HG02763 (cell line): Measurements from ENCODE around the gene ELL2.

ENCODE experiments used
- ATAC-seq: cut with Tn5 transposase; IDR thresholded peaks from one replicate; pipeline ENCODE4 v1.9.1; 2021; ENCODE audit warnings: mild to moderate bottlenecking, moderate library complexity; ENCODE audit not compliant: unreplicated experiment

ELL2 gene

DNA sequence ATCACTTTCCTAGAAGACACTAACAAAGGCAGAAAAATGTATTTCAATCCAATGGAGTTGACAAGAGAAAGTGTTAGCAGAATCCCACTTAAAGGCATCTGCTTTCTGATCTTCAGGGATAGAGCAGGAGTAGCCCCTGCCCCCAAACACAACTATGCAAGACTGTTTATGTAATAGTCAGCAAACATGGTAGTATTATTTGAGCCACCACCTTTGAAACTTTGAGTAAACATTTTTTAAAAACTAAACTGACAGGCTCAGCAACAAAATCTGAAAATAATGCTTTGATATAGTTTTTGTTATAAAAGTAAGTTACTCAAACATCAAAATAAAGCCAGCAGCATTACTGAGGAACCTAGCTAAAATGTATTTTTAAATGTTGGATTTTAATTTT is 4.8 kb downstream of the ELL2 start:
- ATAC-seq: no peak

DNA sequence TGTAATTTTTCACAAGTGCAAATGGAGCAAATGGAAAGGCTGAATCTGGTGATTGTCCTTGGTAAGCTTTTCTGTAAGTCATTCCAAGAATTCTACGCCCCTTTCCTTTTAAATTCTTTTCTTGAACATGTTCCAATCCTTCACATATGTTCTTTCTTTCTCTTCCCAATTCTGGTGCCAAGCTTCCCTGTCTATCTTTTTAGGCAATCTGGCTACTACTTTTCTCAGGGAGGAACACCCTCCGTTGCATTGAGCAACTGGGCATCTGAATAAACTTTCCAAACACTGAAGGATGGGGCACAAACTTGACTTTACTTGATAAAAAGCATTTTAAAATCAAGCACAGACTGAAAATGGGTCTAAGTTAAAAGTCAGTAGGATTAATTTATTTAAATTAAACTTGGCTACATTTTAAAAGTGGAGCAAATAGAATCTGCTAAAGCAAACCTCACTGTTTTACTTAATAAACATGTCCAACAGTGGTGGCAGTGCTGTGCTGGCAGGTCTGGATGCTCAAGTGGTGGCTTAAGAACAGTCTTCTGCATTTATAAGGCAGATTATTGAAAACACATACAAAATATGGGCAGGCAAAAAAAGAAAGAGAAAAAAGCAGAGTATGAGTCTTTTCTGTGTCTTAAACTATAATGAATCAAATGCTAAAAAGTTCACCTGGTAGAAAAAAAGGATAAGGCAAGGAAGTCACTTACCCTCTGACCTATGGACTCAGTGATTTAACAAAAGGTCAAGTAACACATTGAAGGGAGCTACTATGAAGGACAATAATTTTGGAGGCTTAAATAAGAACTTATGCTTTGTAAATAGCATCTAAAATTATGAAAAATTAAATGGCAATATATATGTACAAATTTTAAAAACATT is 5.4 kb downstream of the ELL2 start:
- no peak for ATAC-seq

DNA sequence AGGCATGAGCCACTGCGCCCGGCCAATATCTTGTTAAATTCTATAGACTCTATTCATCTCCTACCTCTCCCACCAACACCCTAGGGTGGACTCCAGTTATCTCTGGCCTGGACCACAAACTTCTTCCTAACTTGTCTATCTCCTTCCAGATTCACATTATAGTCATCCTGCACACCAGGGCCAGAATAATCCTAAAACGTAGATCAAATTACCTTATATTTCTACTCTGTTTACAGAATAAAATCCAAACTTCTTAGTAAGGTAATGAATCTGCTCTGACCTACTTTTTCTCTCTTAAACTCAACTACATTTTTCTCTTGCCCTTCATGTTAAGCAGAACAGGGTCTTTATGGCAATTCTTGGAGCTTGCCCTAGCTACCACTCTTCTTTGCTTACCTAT is 6.9 kb downstream of the ELL2 start:
- no peak for ATAC-seq

DNA sequence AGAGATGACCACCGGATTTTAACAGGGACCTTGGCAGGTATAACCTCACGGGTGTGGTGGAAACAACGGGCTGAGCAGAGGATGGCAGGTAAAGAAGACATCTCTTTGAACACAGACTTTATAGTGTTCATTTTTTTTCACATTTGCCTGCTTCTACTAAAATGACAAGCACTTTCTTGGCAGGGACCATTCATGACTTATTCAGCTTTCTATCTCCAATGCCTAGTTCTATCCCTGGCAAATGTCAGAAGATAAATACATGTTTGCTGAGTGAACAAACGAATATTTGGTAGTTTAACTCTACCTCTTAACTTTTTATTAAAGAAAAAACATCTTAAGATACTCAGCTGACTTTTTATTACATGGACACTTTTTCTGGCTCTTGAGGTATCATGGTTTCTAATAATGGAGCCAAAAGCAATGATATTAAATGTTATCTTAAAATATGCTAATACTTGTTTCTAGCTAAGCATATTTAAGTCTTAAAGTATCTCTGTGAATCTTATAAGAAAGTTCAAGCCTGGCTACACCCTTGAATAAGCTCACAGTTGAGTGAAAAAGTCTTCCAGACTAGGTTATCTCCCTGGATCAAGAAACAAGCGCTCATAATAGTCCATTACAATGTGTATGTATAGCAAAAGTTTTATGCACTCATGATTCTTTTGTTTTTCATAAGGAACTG is 8.5 kb downstream of the ELL2 start:
- no peak for ATAC-seq

DNA sequence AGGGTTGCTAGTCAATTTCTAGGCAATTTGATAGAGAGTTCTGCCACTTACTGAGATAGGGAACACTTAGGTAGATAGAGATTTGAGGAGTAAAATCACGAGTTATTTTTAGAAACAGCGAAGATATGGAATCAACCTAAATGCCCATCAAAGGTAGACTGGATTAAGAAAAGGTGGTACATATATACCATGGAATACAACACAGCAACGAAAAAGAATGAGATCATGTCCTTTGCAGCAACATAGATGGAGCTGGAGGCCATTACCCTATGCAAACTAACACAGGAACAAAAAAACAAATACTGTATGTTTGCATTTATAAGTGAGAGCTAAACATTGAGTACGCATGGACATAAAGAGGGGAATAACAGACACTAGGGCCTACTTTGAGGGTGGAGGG is 9.7 kb downstream of the ELL2 start:
- no peak for ATAC-seq

DNA sequence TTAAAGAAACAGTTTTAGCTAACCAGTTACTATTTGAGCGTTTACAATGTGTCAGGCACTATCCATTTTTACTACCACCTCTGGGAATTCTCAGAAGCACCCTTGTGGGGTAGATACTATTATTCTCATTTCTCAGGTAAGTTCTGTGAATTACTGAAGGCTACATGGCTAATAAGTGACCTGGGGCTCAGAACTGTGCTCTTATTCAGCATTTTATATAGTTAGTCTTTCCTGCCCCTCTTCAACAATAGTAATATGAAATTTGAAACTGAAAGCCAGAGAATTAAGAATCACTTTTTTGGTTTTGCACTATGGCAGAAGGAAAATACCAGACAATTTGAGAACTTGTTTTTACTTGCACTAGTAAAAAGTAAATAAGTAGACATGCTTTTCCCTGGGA is 11.8 kb downstream of the ELL2 start:
- ATAC-seq: peak; percentile 84

DNA sequence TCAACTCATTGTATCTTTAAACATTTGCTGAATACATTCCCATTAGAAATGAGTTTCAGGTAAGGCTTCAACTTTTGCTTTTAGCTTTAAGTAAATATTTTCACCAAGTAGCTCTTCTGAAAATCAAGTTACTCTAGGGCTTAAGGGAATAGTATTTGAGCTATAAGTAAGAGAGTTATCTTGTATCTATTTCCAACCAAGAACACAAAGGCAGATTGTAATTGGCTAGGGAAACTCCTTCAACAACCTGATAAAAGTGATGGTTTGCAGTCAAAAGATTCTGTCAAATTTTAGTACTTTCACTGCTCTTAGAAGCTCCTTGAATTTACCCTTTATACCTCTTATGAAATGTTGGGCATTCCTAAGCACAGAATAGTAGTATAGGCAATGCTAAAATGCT is 13.0 kb downstream of the ELL2 start:
- no peak for ATAC-seq

DNA sequence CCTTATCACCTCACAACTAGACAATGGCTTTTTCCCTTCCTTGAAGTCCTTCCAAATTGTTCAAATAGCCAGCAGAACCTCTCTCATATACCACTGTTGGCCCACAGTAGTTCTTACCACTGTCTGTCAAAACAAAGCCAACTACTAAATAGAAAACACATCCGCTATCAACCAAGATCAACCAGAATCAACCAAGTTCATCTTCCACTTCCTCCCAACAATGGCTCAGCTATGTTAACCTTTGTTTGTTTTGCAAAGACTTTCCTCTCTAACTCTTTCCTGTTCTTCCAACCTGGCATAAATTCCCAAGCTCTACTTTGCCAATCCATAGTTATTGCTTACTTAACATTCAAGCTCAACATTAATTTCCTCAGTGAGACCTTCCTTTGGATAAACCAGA is 15.2 kb downstream of the ELL2 start:
- ATAC-seq: no peak

DNA sequence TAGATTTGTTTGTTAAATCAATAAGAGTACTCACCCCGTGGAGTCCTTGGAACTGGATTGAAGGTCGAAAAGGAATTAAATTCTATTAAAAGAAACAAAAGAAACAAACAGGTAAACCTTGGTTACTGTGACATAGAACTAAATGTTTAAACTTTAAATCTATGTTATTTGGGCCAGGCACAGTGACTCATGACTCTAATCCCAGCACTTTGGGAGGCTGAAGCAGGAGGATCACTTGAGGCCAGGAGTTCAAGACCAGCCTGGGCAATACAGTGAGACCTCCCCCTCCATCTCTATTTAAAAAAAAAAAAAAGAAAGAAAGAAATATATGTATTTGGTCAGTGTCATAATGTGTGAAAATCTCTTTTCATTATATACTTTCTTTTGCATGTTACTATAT is 18.7 kb downstream of the ELL2 start:
- no peak for ATAC-seq

DNA sequence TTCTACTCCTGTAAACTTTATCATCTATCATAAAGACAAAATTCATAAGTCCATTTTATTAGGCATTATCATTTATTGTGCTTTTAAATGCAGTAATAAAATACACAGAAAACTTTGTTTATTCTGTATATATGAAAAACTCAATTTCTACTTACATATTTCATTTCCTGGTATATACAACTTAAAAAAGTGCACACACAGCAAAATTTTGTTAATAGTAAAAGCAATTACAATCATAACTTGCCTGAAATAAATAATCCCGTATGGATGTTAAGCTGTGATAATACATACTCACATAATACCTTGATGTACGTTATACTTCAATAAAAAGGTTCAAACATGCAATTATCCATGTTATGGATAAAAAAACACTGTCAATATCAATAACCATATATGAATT is 19.2 kb downstream of the ELL2 start:
- no peak for ATAC-seq

DNA sequence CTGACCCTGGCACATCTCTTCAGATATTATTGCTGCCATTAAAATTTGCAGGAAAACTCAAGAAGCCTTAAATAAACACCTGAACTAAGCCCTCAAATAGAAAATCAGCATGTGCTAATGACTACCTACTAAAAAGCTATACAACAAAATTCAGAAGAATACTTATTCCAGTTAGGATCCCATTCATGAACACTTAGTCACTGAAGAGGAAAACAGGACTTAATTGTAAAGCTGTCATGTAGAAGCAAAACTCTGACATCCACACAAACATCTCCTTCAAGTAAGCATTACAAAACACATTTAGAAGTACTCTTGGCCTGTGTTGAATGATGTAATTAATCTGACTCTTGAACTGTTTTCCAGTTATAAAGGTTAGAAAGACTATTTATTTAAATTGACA is 19.9 kb downstream of the ELL2 start:
- no peak for ATAC-seq

DNA sequence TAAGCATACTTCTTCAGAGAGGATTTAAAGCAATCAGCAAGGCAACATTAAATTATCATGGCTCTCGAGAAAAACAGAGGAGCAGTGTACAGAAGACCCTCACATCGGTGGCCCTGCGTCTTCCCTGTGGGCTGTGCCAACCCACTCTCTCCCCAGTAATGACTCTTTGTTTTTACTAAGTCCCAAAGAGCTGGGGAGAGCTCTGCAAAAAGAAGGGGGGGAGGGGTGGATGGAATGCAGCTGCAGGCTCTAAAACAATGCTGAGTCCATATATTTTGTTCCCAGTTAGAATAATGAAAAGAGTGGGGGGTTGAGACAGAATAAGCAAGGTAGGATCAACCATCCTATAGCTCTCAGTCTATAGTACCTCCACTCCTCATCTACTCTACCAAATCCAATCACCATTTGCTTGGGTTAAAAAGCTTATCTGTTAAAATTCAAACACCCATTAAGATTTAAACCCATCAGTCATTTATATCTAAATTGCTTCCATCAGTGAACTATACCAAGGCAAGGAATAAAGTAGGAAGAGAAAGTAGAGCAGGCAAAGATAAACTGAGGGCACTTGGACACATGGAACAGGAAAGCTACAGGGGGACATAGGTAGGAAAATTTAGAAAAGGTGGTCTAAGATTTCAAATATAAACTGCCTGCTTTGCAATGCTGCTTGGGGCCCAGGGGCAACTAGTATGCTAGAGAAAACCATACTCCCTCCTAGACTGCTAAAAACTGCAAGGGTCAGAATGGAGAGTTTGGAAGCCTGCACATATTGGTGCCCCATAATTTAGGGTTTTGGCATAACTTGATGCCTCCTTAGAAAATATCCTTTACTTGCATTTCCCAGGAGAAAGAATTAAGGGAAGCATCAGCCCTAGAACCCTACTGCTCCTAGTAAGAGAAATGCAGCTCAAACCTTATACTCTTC is 20.6 kb downstream of the ELL2 start:
- no peak for ATAC-seq

DNA sequence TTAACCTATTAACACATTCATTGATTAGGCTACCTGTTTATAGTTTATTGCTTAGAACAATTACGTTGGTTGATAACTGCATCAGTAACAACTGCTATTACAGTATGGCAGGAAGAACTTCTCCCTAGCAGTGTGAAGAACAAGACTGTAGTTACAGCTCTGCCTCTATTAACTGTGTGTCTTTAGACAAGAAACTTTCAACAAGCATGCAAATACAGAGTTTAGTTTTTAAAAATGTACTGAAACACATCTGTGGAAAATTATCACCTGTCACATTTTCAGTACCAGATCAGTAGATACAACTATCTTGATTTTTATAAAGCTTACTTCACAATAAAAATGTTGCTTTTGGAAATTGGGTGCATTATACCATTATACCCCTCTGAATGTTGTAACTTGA is 22.2 kb downstream of the ELL2 start:
- peak; percentile 67 for ATAC-seq

DNA sequence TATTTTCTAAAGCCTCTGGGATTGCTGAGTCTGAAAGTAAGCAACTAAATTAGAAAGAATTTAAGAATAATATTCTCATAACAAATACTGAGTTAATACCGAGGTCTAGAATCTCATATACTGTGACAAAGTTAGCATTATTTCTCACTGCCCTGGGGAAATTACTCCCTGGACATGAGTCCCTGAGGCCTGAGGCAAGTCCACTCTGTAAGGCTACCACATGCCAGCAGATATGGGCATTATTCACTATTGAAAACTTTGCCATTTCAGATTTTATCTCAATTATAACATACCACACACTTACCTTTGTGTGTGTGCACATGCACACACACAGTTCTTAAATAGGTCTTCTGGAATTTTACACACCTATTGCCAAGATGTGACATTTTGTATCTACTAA is 22.9 kb downstream of the ELL2 start:
- no peak for ATAC-seq

DNA sequence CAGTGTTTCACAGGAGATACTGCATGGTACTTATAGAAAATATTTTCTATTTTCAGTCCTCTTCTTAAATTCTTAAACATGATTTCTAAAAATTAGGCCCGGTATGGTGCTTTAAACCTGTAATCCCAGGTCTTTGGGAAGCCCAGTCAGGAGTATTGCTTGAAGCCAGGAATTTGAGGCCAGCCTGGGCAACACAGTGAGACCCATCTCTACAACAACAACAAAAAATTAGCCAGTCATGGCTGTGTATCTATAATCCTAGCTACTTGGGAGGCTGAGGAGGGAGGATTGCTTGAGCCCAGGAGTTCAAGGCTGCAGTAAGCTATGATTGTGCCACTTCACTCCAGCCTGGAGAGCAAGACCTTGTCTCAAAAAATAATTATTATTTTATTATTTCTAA is 23.3 kb downstream of the ELL2 start:
- no peak for ATAC-seq

DNA sequence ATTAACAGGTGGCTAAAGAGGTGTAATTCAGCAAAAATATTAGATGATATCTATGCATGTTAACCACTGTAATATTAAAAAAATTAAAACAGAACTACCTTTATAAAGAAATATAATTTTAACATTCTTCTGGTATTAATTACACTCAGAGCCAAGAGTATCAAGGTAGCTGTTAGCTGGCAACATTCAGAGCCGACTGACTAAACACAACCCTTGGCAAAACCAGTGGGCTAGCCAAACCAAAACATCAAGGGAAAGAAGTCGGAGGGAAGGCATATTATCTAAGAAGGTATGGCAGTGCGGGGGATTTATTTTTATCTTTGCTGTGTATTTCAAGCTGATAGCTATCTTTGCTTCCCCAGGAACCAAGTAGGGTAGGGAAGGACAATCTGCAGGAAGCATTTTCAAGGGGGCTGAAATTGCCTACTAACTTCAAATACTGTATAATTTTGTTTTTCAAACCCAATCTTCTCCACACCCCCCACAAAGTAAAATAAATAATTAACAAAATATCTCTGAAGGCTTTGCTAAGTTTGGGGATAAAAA is 24.0 kb downstream of the ELL2 start:
- ATAC-seq: no peak

DNA sequence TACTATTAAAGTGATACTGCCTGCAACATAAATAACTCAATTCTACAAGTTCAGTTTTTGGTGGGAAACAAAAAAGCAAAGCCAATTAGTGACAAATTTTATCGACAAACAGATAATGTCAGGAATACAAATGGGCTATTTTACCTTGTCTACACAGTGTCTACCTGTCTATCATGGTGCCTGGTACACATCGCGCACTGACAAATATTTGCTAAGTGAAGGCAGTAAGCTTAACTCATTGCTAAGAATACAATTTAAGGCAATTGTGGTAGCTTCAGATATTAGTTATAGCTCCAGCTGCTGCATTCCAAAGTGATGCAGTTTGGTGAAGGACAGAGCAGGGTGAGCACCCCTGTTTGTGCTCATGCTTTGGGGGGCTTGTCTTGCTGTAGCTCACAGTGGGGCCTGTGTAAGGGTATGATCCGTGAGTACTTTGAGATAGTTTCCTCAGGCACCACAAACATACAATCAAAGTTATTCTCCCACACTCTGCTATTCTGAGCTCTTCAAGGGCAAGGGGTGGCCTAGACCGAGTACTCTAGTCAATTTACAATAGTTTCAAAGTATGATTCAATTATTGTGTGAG is 24.7 kb downstream of the ELL2 start:
- no peak for ATAC-seq

DNA sequence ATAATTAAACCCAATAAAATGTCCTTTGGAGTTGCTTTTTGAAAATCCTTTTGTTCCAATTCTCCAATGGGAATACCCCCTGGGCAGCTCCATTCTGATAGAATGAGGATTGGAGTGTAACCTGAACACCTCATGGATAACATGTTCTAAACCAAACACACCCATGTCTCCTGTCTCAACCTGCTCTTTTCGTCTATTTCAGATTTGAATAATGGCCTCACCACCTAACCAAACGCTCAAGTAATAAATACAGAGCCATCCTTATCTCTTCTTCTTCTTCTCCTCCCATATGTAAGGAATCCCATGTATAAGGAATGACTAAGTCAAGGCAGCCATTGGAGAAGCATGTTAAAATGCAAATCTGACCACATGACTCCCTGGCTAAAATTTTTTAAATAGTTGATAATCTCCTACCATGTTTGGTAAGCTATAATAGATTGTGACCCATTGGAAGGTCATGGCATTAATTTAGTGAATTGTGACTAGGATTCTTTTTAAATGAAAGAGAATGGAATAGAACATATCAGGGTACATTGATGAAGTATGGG is 26.0 kb downstream of the ELL2 start:
- no peak for ATAC-seq

DNA sequence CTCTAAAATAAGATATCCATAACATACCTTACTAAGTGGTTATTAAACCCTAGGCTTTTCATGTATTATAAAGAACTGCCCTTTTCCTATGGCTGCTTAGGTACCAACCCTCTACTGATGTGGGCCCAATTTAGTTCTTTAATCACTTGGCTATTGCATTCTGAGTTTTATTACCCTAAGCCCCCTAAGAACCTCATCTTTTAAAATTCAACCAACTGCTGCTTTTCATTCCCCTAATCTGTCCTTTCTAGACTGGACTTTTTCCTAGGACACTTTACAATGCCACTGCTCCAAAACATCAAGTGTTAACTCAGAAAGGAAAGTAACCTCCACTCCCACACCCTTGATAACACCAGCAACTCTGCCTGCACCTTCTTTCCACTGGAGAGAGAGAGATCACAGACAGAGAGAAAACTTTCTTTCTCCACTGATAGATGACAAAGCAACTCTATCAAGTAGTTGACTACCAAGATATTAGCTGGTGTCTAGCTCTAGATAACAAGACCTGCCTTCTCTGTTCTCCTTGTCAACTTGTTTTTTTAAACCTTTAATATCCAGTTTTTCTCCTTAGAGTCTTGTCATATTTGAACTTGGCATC is 27.3 kb downstream of the ELL2 start:
- ATAC-seq: no peak

DNA sequence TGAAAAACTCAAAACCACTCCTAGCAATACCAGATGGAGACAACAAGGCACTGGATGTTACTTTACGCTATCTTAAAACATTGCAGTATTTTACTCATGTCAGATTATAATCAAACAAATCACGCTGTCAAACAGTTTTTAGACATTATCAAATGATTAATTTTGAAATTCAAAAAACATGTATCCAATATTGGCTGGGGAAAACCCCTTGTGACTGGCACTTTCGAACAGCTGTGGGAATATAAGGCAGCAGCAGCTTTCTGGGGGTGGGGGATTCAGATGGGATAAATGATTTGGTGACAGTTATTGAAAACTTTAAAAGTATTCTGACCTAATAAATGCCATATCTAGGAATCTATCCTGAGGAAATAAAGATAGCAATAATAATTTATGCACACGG is 28.7 kb downstream of the ELL2 start:
- ATAC-seq: no peak
